ENCODE results near the gene RNF223.
A peak's percentile ranks its signal among the peaks of the same experiment; 100 is the strongest.

Gene RNF223

DNA sequence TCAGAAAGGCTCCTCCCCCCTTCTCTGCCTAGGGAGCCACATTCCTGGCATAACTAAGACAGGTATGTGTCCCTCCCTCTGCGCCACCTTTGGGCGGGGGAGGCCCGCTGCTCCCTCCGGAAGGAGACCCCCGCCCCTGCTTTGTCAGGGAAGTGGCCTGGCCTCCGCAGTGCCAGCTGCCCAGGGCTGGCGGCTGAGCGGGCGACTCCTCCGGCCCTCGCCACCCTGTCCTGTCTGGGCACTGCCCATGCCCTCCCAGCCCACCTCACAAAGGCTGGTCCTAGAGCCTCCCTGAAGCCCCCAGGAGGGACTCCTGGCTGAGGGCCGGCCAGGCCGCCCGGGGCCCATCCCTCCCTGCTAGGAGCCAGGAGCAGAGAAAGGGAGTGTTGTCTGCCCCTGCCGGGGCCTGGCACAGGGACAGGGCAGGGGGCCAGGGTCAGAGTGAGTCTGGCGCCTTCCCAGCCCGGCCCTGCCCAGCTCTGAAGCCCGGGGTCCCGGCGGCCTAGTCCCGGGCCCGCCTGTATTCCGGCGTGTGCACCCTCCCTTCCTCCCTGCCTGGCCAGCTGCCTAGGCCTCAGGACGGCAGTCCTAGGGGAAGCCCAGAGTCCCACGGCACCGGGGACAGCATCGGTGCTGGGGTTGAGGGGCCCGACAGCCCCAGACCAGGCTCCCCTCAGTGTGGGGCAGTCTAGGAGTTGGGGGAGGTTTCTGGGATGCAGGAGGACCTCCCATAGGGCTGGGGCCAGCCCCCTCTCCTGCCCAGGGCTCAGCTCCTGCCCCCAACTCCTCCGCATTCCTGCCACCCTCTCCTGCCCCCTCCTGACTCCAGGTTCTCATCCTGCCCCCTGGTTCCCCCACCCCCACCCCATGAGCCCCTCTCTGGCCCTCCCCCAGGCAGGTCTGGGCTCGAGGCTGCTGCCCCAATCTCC, 49.1 kb downstream of the RNF223 start:
- intact Hi-C loops (cut with micrococcal nuclease), result no loop called here
- Mint-ChIP-seq H3K4me3 (no peak overlapping the region), H3K9me3 (no peaks in the 10 kb centered on the region), H3K4me1 (ENCODE audit: low read depth) (peaks cover 32% of the 10 kb centered on the region), H3K27me3 (peaks cover 59% of the 10 kb centered on the region), H3K36me3 (ENCODE audit: low read depth) (peaks cover 46% of the 10 kb centered on the region), H3K27ac (no peak overlapping the region)

DNA sequence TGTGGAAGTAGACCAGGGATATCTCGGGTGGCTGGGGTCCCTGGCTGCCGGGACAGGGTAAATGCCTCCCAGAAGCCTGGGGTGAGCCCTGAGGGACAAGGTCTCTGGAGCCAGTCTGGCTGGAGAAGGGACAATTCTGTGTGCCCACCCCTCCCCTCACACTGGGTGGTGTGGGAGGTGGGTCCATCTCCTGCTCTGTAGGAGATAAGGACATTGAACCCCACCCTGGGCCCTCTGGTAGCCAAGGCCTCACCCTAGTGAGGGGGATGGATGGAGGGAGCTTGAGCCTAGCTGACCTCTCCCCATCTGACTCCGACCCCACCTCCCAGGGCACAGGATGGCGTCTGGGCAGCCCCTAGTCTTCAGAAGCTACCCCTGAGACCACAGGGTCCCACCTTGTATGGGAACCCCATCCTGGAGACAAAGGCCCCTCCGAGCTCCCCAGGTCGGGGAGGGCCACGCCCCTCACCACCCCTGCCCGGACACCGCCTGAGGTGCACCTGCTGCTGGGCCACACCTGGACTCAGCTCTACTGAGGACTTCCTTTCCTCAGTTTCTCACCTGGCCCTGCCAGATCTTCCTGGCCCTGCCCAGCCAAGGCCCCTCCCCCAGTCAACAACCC, 49.8 kb downstream of the RNF223 start:
- Mint-ChIP-seq H3K4me3 (no peak overlapping the region), H3K4me1 (ENCODE audit: low read depth) (peaks cover 32% of the 10 kb centered on the region), H3K27ac (no peak overlapping the region), H3K36me3 (ENCODE audit: low read depth) (peaks cover 46% of the 10 kb centered on the region), H3K9me3 (no peaks in the 10 kb centered on the region), H3K27me3 (peaks cover 59% of the 10 kb centered on the region)
- intact Hi-C loops (cut with micrococcal nuclease), result no loop called here

DNA sequence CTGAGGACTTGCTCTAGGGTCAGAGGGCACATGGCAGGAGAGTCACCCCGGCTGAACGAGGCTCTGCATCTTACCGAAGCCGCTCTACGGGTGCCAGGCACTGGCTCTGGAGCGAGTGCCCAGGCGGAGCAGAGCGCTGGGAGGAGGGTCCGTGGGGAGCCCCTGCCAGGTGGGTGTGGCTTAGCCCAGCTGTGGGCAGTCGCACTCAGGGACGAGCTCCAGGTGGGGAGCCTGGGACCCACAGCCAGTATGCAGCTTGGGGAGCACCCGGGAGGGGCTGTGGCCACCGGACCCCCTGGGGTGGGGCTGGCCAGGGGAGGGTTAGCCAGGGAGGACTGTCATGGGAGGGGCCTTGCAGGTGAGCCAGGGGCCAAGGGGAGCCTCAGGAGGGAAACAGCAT, 50.4 kb downstream of the RNF223 start:
- no peak overlapping the region for H3K4me3 Mint-ChIP-seq
- peaks cover 46% of the 10 kb centered on the region for H3K36me3 Mint-ChIP-seq (ENCODE audit: low read depth)
- intact Hi-C loops (cut with micrococcal nuclease), result no loop called here
- H3K4me1 Mint-ChIP-seq (ENCODE audit: low read depth), result peaks cover 32% of the 10 kb centered on the region
- peaks cover 59% of the 10 kb centered on the region for H3K27me3 Mint-ChIP-seq
- no peak overlapping the region for H3K27ac Mint-ChIP-seq
- H3K9me3 Mint-ChIP-seq, result no peaks in the 10 kb centered on the region

DNA sequence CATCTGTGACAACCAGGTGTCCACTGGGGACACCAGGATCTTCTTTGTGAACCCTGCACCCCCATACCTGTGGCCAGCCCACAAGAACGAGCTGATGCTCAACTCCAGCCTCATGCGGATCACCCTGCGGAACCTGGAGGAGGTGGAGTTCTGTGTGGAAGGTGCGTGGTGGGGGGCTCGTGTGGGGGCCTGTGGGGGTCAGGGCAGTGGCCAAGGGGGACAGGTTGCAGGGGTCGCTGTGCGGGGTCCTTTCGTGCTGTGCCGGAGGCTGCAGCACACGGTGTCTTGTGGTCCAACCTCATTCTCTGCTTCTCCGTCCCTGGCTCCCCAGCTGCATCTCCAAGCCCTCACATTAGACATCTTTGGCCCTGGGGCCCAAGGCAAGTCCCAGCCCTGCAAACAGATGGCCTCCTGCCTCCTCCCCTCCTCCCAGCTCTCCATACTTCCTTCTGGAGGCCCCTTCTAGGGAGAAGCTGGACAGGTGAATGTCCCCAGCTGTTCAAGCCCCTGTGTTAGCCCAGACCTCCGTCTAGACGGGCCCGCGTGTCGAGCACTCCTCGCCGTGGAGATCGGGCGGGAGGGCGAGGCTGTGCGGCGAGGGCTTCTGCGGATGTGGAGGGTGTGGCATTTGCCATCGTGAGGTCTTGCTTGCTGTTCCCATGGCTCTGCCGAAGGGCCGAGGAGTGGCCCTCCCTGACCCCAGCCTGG, 51.6 kb downstream of the RNF223 start:
- Mint-ChIP-seq H3K27me3 (peaks cover 57% of the 10 kb centered on the region), H3K9me3 (no peaks in the 10 kb centered on the region), H3K27ac (peak overlapping the region; percentile 67), H3K4me3 (peak overlapping the region; percentile 2), H3K4me1 (ENCODE audit: low read depth) (peaks cover 32% of the 10 kb centered on the region), H3K36me3 (ENCODE audit: low read depth) (peaks cover 40% of the 10 kb centered on the region)
- intact Hi-C loops (cut with micrococcal nuclease), result no loop called here

DNA sequence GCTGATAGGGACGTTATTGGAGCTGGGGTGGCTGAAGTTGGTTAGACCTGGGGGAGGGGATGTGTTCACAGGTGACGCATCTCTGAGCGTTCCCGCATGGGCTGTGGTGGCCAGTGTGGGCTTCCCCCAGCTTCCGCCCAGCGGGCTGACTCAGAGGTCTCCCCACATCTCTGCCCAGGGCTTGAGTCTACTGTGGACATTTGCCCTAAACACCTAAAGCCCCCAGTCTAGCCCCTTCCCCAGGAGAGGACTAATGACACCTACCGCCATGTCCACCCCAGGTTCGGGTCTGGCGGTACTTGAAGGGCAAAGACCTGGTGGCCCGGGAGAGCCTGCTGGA, 52.2 kb downstream of the RNF223 start:
- no peaks in the 10 kb centered on the region for H3K9me3 Mint-ChIP-seq
- peaks cover 32% of the 10 kb centered on the region for H3K4me1 Mint-ChIP-seq (ENCODE audit: low read depth)
- no peak overlapping the region for H3K4me3 Mint-ChIP-seq
- peak overlapping the region; percentile 67 for H3K27ac Mint-ChIP-seq
- intact Hi-C loops (cut with micrococcal nuclease), result no loop called here
- H3K36me3 Mint-ChIP-seq (ENCODE audit: low read depth), result peaks cover 35% of the 10 kb centered on the region
- peaks cover 54% of the 10 kb centered on the region for H3K27me3 Mint-ChIP-seq

DNA sequence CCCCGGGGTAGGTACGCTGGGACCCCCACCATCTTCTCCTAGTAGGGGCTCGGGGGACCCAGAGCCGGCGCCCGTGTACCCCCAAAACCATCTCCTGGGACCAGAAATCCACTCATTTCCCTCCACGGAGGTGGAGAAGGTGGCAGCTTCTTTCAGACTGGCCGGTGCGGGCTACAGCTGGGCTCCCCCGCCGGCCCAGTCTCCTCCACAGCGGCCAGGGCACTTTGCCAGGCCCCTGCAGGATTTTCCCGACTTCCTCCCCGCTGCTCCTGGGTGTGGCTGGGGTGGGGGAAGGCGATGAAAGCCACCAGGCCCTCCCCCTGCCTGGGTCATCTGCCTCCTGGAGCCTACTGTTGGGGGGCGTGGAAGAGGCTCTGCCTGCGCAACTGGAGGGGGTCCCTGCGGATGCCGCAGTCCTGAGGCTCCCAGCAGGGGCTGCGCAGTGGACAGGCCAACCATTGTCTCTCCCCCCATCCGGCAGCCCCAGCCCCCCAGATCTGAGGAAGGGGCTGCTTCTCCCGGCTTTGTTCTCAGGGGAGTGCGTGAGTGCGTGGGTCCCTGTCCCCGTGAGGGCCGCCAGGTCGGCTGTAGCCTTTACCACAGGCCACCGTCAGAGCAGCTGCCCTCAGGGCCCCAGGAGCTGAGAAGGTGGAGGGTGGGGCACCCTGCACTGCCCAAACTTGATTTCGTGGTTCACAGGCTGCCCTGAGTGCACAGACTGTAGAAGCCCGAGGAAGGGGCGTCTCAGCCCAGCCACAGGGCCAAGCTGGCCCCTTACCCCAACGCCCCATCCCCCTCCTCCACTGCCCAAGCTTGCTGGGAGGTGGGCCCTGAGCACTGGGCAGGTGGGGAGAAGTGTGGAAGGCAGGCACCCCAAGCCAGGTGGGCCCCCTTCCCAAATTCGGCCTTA, 52.8 kb downstream of the RNF223 start:
- H3K4me1 Mint-ChIP-seq (ENCODE audit: low read depth), result peaks cover 32% of the 10 kb centered on the region
- intact Hi-C loops (cut with micrococcal nuclease), result no loop called here
- peak overlapping the region; percentile 67 for H3K27ac Mint-ChIP-seq
- H3K4me3 Mint-ChIP-seq, result peak overlapping the region; percentile 78
- H3K27me3 Mint-ChIP-seq, result peaks cover 49% of the 10 kb centered on the region
- H3K9me3 Mint-ChIP-seq, result no peaks in the 10 kb centered on the region
- H3K36me3 Mint-ChIP-seq (ENCODE audit: low read depth), result peaks cover 32% of the 10 kb centered on the region

Measured in dendritic cell treated with granulocyte-macrophage colony-stimulating factor and Interleukin-4, amounts not matched to agents 40 ng/mL and 50 ng/mL, for 4 days (primary cell).